Calu3 (cell line): ENCODE measurements around the gene WWOX. TPM values are rescaled to one million over a fixed set of nuclear protein-coding genes. Genes with fewer than 3 reads are reported as not detected.

Experiments used
- BruUV-seq: library from RNA; stranded (reverse); fragments of 400-500 nt; replicated peaks from 2 replicates; lab custom pipeline; 2021; lab: Mats Ljungman, UMichigan
- CTCF ChIA-PET: fragments of 300-600 bp; sonication (Branson Sonifier 250); formaldehyde crosslinking; loops from one replicate; lab custom pipeline; 2022; ENCODE audit warnings: antibody characterized with exemption; lab: Charles Lee
- DNase-seq: peaks from one replicate; pipeline ENCODE4 v3.0.0; 2022
- H3K27ac Mint-ChIP-seq: one replicate; pipeline ENCODE4 v1.8.0; 2022; ENCODE audit warnings: mixed read lengths; ENCODE audit not compliant: unreplicated experiment
- H3K27me3 Mint-ChIP-seq: one replicate; pipeline ENCODE4 v1.8.0; 2022; ENCODE audit warnings: mixed read lengths; ENCODE audit not compliant: unreplicated experiment
- H3K36me3 Mint-ChIP-seq: one replicate; pipeline ENCODE4 v1.8.0; 2022; ENCODE audit warnings: mild to moderate bottlenecking, moderate library complexity, mixed read lengths; ENCODE audit not compliant: insufficient read depth, unreplicated experiment
- H3K4me1 Mint-ChIP-seq: one replicate; pipeline ENCODE4 v1.8.0; 2022; ENCODE audit warnings: mild to moderate bottlenecking, low read depth, mixed read lengths; ENCODE audit not compliant: unreplicated experiment
- H3K4me3 Mint-ChIP-seq: one replicate; pipeline ENCODE4 v1.8.0; 2022; ENCODE audit warnings: mild to moderate bottlenecking, low read depth, moderate library complexity, mixed read lengths; ENCODE audit not compliant: unreplicated experiment
- H3K9me3 Mint-ChIP-seq: one replicate; pipeline ENCODE4 v1.8.0; 2022; ENCODE audit warnings: low read depth, mixed read lengths; ENCODE audit not compliant: unreplicated experiment
- intact Hi-C: fragments of 100-400 bp; cut with micrococcal nuclease; formaldehyde crosslinking; loops from one replicate; pipeline ENCODE4 v1.10.0; 2022; ENCODE audit not compliant: unreplicated experiment
- total RNA-seq: library from RNA; stranded (reverse); gene quantifications from 2 replicates; pipeline ENCODE4 v1.2.3, GENCODE V29; 2022
- TF ChIP-seq, protein P1 (sequence below): fragments of 200-600 bp; IDR thresholded peaks from one replicate; pipeline ENCODE4 v1.8.0; 2022; ENCODE audit warnings: antibody characterized with exemption; ENCODE audit not compliant: unreplicated experiment

WWOX gene
- total RNA-seq, 1 experiment from 2014 or later, result 33.5 TPM

DNA sequence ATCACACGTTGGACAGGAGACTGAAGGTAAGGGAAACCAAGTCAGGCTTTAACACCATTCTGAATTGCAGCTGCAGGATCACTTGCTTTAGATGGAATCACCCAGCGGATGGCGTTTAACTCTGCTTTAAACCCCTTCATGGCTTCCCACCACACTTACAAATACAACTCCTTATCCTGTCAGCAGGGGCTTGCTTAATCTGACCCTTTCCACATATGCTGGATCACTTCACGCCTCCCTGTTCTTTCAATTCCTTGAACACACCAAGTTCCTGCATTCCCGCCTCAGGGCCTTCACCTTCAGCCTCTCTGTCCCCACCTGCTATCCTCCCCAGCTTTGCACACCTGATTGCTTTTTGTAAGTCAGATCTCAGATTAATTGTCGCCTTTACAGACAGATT, 1058.9 kb downstream of the WWOX start:
- TF ChIP-seq, protein P1, sequence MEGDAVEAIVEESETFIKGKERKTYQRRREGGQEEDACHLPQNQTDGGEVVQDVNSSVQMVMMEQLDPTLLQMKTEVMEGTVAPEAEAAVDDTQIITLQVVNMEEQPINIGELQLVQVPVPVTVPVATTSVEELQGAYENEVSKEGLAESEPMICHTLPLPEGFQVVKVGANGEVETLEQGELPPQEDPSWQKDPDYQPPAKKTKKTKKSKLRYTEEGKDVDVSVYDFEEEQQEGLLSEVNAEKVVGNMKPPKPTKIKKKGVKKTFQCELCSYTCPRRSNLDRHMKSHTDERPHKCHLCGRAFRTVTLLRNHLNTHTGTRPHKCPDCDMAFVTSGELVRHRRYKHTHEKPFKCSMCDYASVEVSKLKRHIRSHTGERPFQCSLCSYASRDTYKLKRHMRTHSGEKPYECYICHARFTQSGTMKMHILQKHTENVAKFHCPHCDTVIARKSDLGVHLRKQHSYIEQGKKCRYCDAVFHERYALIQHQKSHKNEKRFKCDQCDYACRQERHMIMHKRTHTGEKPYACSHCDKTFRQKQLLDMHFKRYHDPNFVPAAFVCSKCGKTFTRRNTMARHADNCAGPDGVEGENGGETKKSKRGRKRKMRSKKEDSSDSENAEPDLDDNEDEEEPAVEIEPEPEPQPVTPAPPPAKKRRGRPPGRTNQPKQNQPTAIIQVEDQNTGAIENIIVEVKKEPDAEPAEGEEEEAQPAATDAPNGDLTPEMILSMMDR, result no peak
- intact Hi-C loops, result no loop called here
- no peaks in the 10 kb centered on the region for H3K9me3 Mint-ChIP-seq
- H3K27me3 Mint-ChIP-seq, result no peaks in the 10 kb centered on the region
- no peak overlapping the region for H3K27ac Mint-ChIP-seq
- H3K4me1 Mint-ChIP-seq, result peaks cover 23% of the 10 kb centered on the region
- CTCF ChIA-PET, result no interaction called here
- no peak for DNase-seq
- H3K36me3 Mint-ChIP-seq, result no peaks in the 10 kb centered on the region
- no TSS peak for BruUV-seq
- H3K4me3 Mint-ChIP-seq, result no peak overlapping the region

DNA sequence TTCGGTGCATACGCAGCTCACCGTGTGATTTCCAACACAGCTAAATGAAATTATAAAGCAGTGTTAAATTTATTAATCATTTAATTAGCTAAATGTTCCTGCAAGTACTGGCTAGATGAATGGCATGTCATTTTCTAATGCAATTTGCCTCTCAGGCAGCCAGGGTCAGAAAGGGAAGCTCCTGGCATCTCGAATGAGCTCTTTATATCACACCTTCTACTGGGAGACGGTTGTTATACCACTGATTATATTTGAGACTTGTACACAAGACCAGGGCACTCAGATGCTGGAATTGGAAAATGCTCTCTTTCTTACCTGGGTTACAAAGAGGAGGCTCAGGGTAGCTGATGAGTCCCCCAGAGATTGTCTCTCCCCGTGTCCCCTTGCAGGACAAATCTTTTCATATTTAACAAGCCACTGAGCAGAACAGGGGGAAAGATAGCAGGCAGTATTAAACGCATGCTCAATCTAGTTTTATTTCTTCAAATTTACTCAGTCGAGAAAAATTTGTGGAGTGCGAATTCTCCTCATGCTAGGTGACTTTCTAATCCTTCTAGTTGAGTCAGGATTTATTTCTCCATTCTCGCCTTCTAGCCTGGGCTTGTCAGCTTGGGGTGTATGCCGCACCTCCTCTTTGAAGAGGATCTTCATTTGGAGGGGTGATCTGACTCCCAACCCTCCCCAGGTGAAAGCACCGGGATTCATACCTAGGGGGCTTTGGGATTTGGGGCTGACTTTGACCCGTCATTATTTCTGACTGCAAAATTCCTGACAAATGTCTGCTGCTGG, 1060.0 kb downstream of the WWOX start:
- Mint-ChIP-seq H3K27me3 (no peaks in the 10 kb centered on the region), H3K4me3 (no peak overlapping the region), H3K9me3 (no peaks in the 10 kb centered on the region), H3K4me1 (peaks cover 16% of the 10 kb centered on the region), H3K27ac (no peak overlapping the region), H3K36me3 (no peaks in the 10 kb centered on the region)
- DNase-seq, result no peak
- intact Hi-C loops, result no loop called here
- TF ChIP-seq, protein P1, result no peak
- CTCF ChIA-PET, result no interaction called here
- no TSS peak for BruUV-seq

DNA sequence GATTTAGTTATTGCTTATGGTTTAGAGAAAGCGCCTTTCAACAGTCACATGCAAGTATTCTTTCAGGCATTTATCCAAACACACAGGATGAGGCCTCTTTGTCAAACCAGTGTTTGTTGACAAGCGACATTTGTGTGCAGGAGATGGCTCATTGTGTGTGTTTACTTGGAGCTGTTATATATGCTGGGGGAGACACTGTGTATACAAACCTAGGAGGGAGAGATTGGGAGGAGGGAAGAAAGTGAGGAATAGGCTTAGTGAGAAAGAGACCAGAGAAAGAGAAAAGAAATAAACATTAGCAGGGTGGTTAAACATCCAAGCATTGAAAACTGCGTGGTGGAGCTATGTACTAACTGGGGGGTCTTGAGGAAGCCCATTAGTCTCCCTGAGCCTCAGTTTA, 1063.5 kb downstream of the WWOX start:
- H3K27ac Mint-ChIP-seq, result no peak overlapping the region
- DNase-seq, result no peak

DNA sequence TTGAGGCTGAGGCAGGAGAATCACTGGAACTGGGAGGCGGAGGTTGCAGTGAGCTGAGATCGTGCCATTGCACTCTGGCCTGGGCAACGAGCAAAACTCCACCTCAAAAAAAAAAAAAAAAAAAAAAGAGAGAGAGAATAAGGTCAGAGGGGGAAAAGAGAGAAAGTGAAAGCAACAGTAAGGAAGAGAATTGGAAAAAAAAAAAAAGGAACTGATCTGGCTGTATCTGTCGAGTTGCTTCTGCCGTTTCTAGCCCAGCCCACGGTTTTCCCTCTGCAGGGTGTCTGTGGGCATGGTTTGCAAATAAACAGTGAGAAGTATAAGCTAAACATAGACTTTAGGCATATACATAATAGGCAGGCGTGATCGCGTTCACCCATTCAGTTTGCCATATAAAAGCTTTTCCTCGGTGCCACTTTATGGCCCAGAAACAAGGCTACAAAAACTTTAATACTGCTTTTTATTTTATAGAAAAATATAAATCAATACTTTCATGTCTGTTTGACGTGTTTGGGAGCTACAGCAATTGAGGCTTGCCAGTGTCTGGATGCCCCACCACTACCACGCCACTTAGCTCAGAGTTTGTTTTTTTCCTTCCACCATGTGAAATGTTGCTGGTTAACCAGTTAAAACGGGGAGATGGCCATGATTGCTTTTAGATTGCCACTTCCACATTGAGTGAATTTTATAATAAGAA, 1064.4 kb downstream of the WWOX start:
- CTCF ChIA-PET, result interaction anchor here (0.7 kb wide), 1 partner anchor 252 kb away, joined by 3 read pairs; no protein-coding TSS in a partner anchor
- no peak for DNase-seq
- Mint-ChIP-seq H3K27me3 (no peaks in the 10 kb centered on the region), H3K4me3 (no peak overlapping the region), H3K27ac (no peak overlapping the region), H3K36me3 (no peaks in the 10 kb centered on the region), H3K4me1 (peaks cover under 1% of the 10 kb centered on the region), H3K9me3 (no peaks in the 10 kb centered on the region)
- TF ChIP-seq, protein P1, result no peak
- intact Hi-C loops, result no loop called here
- no TSS peak for BruUV-seq

More for the DNA sequence above, 1063.5 kb downstream of the WWOX start:
- TF ChIP-seq, protein P1, result no peak
- H3K27me3 Mint-ChIP-seq, result no peaks in the 10 kb centered on the region
- H3K9me3 Mint-ChIP-seq, result no peaks in the 10 kb centered on the region
- H3K4me3 Mint-ChIP-seq, result no peak overlapping the region
- no peaks in the 10 kb centered on the region for H3K36me3 Mint-ChIP-seq
- BruUV-seq, result no TSS peak
- H3K4me1 Mint-ChIP-seq, result no peaks in the 10 kb centered on the region
- intact Hi-C loops, result no loop called here
- CTCF ChIA-PET, result no interaction called here
